K562 (cell line): ENCODE results near the gene RTL10. TPM values are rescaled to one million over a fixed set of nuclear protein-coding genes. Genes with fewer than 3 reads are reported as not detected.
A peak's percentile ranks its signal among the peaks of the same experiment; 100 is the strongest.

Experiments
- DPF2 ChIP-seq: fragments of 450-650 bp; IDR thresholded peaks from 2 replicates; pipeline ENCODE4 v1.6.1; 2016
- GTF2A2 ChIP-seq: IDR thresholded peaks from 2 replicates; pipeline ENCODE4 v1.6.1; 2016; ENCODE audit warnings: mild to moderate bottlenecking, missing genetic modification characterization, missing compliant biosample characterization
- HCFC1 ChIP-seq: IDR thresholded peaks from 2 replicates; pipeline ENCODE4 v1.6.1; 2012; ENCODE audit warnings: low read depth, low read length, improper control_type of control experiment
- POLR2G ChIP-seq: fragments of 200-400 bp; formaldehyde crosslinking; IDR thresholded peaks from 2 replicates; pipeline ENCODE4 v1.6.1; 2017; ENCODE audit warnings: low read depth, mild to moderate bottlenecking, antibody characterized with exemption, low read length, moderate library complexity
- RB1 ChIP-seq: fragments of 450-650 bp; IDR thresholded peaks from 2 replicates; pipeline ENCODE4 v1.6.1; 2017; ENCODE audit warnings: low read depth, mild to moderate bottlenecking
- ZBTB40 ChIP-seq, 2 experiments: fragments of 450-650 bp in 1 of 2; sonication (generic) in 1 of 2; formaldehyde crosslinking in 1 of 2; IDR thresholded peaks; 2 replicates each; pipeline versions ENCODE4 v1.7.1 to v1.9.0; 2016 to 2022; ENCODE audit warnings: inconsistent platforms in 1 of 2, mild to moderate bottlenecking in 1 of 2, missing genetic modification reagents in 1 of 2
- polyA plus RNA-seq, 8 experiments: library from polyadenylated mRNA; depleted of rRNA in 4 of 8; stranded (reverse) in 5 of 8; unstranded in 3 of 8; fragments of >200 nt; fragmentation: Nextera tagmentation in 2 of 8; fragmentation: Illumina TruSeq in 1 of 8; extraction: Ambion mirVana in 2 of 8; extraction: Trizol in 1 of 8; gene quantifications; 2 replicates each; pipeline versions ENCODE4 v1.2.1 to v1.2.3, GENCODE V29; 2011 to 2014; ENCODE audit warnings: inconsistent platforms in 1 of 8, missing spikeins in 1 of 8
- total RNA-seq, 7 experiments: library from RNA; depleted of rRNA in 6 of 7; stranded (reverse); fragments of >200 nt in 6 of 7; fragmentation: Illumina TruSeq in 2 of 7; extraction: Trizol in 2 of 7; gene quantifications; 2 replicates each; pipeline versions ENCODE4 v1.2.1 to v1.2.3, GENCODE V29; 2011 to 2021; ENCODE audit warnings: low replicate concordance in 1 of 7

Gene RTL10
- total and polyA plus RNA-seq, 9 of the 15 experiments (the other 6 are each of a cell fraction or from before 2014, with no cell fraction given): 19.8 to 75.5 (median 32.5) TPM

GRCh38 chr22:19821523-19822300 is 33.0 kb downstream of the RTL10 start (continued):
- TF ChIP-seq ZBTB40 (IDR thresholded peaks at IDR 0.05): no peak
- TF ChIP-seq ZBTB40 (CRISPR knock-in tag; IDR thresholded peaks at IDR 0.05): 0 out of 2 replicates have a peak, but pooled peaks have one; percentile 32
- peak; percentile 41; the same call in 1 of the 2 replicates for TF ChIP-seq POLR2G
- peak; percentile 15; the same call in 1 of the 2 replicates for TF ChIP-seq RB1
- no peak for TF ChIP-seq GTF2A2 (tag)
- no peak for TF ChIP-seq HCFC1
- TF ChIP-seq DPF2: no peak
